Fibroblast of skin of left quadriceps (primary cell): ENCODE results near the gene GCSH.
"Not testable (repeated sequence)": the region's sequence is repeated elsewhere in the genome, so short reads cannot be mapped to it uniquely, and the experiment has no call there.

Experiments used
- DNase-seq, 2 experiments: peaks; one replicate each; pipeline ENCODE4 v3.0.0-alpha.2; 2013; ENCODE audit warnings: low read depth in 2 of 2

GCSH gene

GRCh38 chr16:81095953-81096714, at the start of gene GCSH:
Gene GCSH (minus strand): TSS chr16:81096395. CDS start chr16:81096278, 117 bp downstream.
- peak; percentile 95 to 96 for DNase-seq

- no peak for DNase-seq
These were observed 47.8 kb upstream of the GCSH start for GRCh38 chr16:81143921-81144471.

- no peak for DNase-seq
These were observed 46.7 kb upstream of the GCSH start for GRCh38 chr16:81142864-81143263.

- DNase-seq: no peak
These were observed 45.0 kb upstream of the GCSH start for GRCh38 chr16:81140930-81141780.

GRCh38 chr16:81138831-81139557, 42.8 kb upstream of the GCSH start:
- DNase-seq: no peak

- DNase-seq: no peak
These were observed 41.6 kb upstream of the GCSH start for GRCh38 chr16:81137754-81138153.

- DNase-seq: no peak
These were observed 40.5 kb upstream of the GCSH start for GRCh38 chr16:81136390-81137335.

GRCh38 chr16:81130126-81130525, 33.9 kb upstream of the GCSH start:
- no peak for DNase-seq

- no peak for DNase-seq
These were observed 32.7 kb upstream of the GCSH start for GRCh38 chr16:81128726-81129524.

- peak in 1 of 2 experiments; percentile 1 for DNase-seq
These were observed 30.9 kb upstream of the GCSH start for GRCh38 chr16:81127051-81127450.

- no peak for DNase-seq
These were observed 27.1 kb upstream of the GCSH start for GRCh38 chr16:81123092-81123852.

- no peak for DNase-seq
These were observed 25.3 kb upstream of the GCSH start for GRCh38 chr16:81121474-81121990.

- DNase-seq: no peak
These were observed 21.2 kb upstream of the GCSH start for GRCh38 chr16:81117436-81117835.

- DNase-seq: no peak
These were observed 20.1 kb upstream of the GCSH start for GRCh38 chr16:81116285-81116684.

GRCh38 chr16:81112453-81112852, 16.3 kb upstream of the GCSH start:
- no peak for DNase-seq

GRCh38 chr16:81109274-81109673, 13.1 kb upstream of the GCSH start:
- not testable (repeated sequence) for DNase-seq

GRCh38 chr16:81107511-81107910, 11.3 kb upstream of the GCSH start:
- DNase-seq: no peak

- DNase-seq: no peak
These were observed 10.8 kb upstream of the GCSH start for GRCh38 chr16:81106826-81107503.
